ENCODE results near the gene NOS3.

Gene NOS3

GRCh38 chr7:150952331-150953050, 38.3 kb upstream of the NOS3 start:
- DNase-seq, result no peak

DNA sequence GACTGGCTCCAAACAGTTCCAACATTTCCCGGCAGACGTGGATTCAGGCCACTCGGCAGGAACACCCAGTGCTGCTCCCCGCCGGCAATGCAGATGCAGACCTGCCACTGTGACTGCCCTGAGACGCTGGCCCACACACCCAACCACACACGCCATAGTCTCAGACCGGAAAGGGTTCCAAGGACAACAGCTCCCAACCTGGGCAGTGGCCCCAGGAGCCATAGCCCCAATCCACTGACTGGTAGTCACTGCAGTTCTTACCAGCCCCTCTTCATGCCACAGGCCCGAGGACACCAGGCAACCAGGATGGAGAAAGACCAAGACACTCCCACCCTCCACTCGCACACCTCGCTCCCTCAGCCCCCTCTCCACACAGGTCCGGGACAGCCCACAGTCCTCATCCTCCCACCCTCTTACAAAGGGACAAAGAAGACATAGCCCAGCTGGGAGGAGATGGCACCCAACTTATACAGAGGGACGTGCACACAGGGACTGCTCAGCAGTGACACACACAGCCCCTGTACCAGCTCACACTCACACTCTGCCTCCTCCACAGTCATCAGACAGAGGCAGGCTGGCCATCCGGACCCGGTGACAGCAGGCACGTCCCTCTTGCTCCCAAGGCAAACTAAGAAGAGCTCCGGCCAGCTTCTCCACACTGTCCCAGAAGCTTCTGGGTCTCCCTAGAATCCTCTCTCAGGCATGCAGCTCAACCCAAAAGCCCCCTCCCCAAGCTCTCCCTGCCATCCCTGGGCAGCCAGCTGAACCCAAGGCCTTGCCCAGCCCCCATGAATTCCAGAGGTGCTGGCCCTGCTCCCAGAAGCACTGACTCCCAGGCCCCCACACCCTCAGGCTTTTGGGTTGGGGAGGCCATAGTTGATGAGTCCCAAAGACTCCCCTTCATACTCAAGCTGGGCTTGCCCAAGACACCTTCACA, 37.5 kb upstream of the NOS3 start:
- no peak for DNase-seq

DNA sequence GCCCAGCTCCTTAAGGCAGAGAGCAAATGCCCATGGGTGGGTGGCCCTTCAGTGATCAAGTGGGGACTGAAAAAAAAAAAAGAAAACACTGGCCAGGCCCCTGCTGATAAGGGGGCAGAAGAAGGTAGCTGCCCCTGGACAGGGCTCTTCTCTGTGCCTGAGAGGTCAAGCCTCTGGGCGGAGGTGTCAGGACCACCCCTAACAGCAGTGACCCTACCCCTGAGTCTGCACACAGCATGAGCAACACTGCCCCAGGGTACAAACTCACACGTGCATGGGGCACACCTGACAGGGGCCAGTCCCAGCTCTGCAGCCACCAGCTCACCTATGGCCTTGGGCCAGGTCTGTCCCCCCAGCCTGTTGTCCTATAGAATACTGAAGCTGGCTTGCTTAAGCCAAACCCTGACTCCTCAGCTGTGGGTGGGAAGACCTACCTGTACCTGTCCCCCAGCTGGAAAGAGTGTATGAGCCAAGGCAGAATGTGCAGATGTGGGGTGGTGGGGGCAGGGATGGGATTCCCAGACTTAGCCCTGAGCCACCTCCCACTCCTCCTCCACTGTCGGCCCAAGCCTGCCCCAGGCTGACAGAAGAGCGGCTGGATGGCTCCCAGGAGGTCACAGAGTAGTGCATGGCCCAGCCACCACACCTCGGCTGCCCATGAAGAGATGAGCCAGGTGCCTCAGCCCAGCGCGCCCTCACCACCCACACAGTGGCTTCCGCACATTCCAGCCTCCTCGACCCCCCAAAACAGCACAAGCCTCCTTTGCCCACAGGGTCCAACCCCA, 36.4 kb upstream of the NOS3 start:
- DNase-seq, result no peak

DNA sequence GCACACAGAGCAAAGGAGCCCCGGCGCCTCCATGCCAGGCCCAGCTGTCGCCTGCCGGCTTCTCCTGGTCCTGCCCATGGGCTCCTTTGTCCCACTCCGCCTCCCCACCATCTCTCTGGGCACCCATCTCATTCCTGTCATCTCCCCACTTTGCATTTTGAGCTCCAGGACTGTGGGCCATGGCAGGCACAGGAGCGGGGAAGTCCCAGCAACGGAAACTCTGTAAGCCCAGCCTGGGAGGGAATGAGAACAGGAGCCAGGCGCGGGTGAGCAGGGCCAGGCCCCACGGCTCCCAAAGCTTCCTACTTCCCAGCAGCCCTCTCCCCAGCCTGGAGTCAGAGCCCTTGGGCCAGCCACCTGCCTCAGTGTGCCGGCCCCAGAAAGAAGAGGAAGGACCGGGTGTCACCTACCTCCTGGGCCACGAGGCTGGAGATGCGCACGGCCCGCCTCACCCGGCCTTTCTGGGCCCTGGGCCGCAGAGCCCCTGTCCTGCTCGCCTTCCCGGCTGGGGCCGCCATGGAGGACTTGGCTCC, 35.8 kb upstream of the NOS3 start:
- DNase-seq, result no peak

DNA sequence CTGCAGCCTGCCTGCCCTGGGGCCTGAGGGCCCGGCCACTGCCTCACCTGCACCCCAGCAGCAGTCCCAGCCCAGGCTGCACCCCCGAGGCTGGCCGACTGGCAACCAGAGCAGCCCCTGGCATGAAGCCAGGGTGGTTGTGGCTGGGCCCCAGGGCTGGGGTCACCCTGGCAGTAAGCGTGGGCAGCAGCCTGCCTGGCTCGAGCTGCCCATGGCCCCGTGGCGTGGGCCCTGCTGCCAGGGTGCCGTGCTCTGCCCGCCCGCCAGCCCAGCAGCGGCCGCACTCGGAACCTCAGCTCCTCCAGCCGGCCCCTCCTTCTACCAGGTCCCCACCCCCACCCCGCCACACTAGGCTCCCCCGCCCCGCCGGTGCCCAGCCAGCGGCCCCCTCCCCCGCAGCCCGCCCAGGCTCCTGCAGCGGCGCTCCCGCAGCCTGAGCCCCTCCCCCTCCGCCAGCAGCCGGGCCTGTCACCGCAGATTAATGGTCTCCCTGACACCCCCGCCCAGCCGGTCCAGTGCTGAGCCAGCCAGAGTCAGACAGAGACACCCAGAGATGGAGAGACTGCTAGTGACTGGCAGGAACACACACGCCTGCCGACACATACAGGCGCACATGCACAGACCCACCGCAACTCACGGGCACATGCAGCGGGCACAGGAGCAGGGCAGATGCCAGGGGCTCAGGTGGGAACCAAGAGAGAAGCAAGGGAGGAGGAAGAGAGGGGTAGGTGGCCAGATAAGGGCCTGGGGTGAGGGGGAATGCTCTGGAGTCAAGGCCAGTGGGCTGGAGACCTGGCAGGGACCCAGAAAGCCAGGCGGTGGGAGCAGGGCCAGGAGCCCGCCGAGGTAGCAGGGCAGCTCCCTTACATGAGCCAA, 35.1 kb upstream of the NOS3 start:
- no peak for DNase-seq

- DNase-seq, result no peak
Measured at GRCh38 chr7:150956395-150957132, 34.3 kb upstream of the NOS3 start.

DNA sequence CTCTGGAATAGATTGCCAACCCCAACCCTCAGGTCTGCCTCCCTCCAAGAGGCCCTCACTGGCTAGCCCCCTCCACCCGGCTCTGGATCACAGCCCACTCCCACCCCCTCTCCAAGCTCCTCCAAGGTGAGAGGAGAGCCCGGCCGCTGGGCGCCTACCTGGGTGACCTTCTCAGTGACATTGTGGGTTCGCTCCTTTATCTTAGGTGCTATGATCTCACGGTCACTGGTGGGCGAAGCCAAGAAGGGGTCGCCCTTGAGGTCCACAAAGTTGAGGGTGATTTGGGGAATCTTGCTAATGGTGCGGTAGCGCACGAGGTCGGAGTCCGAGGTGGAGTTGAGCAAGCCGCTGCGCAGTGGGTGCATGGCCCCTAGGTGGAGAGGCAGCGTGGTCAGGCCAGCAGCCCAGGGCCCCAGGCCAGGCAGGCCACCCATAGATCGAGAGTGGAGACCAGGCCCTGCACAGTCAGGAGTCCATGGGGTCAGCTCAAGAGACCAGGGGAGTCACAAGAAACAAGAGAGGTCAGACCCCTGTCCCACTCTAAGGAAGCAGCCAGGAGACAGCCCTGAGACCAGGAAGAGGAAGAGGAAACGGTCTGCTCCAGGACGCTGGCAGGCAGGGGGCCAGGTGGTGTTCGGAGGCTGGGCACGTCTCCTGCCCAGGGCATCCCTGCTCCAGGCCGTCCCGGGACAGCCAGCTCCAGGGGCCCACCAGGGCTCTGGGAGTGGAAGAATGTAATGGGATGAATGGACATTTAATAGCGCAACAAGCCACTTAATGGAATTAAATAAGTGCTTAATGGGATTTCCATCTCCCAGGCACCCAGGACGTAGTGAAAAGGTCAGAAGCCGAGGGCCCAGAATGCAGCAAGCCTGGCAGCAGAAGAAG, 33.4 kb upstream of the NOS3 start:
- DNase-seq, result no peak

GRCh38 chr7:150958062-150958552, 32.7 kb upstream of the NOS3 start:
- no peak for DNase-seq

GRCh38 chr7:150958597-150958996, 32.2 kb upstream of the NOS3 start:
- DNase-seq, result no peak

DNA sequence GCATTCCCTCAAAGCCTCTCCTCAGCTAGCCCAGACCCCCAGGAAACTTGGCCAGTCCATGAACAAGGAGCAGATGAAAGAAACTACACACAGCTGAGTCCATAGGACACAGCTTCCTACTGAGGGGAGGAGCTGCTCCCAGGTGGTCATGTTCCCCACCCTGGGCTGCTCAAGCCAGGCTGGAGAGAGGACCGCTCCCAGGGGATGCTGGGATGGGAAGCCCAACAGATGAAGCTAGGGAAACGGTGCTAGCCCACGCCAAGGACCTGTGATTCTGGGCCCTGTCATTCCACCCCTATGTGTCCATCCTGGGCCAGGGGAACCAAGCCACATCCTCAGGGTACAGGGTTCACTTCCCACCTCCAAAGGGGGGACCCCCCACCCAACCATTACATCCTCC, 31.7 kb upstream of the NOS3 start:
- DNase-seq, result no peak

DNA sequence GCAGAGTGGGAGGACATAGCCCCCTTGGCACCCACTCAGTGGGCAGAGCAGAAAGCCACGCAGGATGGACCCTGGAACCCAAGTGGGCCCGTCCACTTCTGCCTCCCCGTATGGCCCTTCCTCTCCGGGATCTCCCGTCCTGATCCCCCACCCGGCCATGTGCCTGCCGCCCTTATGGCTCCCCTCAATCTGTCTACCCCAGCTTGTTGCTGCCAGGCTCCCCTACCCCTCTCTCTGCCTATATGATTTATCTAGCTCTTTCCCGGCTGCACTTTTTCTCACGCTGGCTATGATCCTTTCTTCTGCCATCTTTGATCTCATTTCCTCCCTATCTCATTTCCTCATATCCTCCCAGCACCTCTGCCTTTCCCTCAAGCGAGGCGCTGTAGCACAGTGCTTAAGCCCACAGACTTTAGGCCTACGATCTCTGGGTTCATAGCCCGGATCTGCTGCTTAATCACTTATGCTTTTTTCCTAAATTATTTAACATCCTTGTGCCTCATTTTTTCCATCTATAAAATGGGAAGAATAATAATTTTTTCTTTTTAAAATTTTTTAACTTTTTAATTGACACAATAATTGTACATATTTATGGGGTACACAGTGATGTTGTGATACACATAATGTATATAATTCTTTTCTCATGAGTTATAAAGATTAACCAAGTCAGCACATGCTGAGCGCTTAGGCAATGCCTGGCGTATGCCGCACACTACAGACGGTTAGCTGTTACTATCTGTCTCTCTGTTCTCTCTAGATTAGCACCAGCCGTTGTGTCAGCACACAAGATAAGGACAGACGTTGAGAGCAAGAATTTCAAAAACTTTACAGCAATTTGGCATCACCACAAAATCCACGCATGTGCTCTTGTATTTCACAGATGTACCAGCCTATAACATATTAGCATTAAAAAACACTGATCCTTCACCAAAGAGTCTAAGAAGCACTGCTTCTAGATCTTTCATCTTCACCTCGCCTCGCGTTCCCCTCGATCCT, 30.8 kb upstream of the NOS3 start:
- DNase-seq, result no peak

DNA sequence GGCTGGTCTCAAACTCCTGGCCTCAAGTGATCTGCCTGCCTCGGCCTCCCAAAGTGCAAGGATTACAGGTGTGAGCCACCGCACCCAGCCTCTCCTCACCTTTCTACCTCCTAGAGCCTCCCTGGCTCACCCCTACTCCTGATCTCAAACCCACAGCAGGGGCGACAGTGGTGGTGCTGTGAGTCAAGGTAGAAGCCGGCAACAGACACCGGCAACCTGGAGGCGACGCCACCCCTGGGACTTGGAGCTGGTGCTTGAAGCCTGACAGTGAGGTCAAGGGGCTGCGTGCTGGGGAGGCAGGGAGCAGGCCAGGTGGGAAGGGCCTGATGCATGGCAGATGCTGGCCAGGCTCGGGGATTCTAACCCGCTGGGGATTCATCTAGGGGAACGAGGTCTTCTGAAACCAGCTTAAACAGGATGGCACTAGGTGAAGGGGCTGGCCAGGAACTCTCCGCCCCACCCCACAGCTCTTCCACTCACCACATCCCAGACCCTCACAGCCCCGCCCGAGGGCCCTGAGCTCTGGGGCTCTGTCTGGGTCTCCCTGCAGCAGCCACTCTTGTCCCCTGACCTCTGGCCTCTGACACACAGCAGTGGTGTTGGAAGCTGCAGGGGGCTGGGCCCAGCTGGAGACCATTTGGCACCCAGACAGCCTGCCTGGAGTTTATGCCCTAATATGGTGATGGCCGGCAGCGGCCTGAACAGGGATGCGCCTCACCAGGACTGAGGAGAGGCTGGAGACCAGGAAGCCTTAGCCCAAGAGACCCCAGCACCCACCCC, 29.1 kb upstream of the NOS3 start:
- DNase-seq, result no peak

DNA sequence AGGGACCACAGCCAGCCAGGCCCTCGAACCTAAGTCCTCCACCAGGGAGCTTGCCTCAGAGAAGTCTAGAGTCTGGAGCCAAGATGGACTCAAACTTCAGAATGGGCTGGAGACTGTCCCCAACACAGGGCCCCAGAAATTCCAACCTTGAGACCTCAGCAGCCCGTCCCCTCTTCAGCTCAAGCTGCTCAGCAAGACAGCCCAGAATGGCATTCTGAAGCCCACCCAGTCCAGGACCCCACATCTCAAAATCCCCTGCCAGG, 28.6 kb upstream of the NOS3 start:
- no peak for DNase-seq

DNA sequence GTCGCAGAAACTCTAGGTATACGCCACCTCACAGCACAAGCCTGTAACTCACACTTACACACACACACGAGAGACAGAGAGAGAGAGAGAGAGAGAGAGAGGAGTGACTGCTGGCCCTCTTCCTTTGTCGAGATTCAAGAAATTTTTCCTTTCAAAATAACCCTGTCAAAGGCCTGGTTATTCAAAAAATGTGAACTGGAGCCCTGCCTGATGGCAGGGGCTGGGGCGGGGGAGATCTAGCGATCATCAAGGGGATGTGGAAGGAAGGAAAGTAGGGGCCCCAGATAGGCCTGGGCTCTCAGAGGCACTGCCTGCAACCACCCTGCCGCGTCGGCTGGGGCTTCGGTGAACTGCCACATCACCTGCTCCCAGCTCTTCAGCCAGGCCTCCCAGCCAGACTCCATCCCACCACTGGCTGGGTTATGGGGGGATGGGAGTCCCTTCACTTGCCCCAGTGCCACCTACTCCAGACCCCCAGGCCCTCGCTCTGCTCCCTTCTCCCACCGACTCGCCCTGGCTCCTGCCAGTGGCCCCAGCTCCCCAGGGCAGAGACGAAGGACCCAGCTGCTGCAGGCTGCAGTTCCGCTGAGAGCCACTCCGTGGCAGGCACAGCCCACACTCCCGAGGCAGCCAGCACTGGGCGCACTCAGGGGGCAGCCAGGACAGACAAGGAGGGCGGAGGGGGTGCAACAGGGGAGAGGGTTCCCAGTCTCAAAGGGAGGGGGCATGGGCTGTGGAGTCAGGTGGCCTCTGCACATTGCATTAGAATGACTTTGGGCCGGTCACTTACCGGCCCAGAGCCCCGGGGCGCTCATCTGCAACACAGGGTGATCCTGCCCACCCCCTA, 28.0 kb upstream of the NOS3 start:
- peak; percentile 48 to 55 for DNase-seq

DNA sequence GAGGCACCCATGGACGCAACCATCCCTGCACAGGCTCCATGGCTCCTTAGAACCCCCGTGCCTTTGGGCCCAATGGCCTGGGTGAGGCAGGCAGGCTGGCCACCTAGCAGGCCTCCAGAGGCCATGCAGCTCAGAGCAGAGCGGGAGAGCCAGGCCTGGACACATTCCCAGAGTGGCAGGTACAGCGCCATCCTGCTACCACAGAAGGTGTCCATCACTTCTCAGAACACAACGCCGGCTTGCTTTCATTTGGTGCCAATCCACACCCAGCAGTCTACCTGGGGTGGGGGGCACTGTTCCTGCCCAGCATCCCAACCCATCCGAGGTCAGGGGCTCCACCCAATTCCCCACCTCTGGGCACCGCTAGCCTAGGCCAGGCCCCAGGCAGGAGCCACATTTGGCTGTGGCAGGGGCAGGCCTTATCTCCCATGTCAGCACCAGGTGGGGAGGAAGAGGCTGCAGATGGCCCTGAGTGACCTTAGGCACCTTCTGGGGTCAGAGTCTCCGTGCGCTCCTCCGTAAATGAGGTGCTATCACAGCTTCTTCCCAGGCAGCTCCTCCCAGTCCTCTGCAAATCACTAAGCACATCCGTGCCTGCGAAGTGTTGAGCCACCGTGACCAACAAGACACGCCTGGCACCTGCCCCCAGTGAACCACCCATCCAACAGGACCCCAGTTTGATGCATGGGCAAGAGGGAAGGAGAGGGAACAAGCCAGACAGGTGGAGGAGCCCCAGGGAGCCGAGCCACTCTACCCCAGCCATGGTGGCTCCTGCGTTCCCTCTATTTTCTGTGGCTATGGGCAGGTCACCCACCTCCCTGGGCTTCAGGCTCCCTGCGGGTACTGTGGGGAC, 26.9 kb upstream of the NOS3 start:
- no peak for DNase-seq

- no peak for DNase-seq
Measured at GRCh38 chr7:150964593-150965111, 26.2 kb upstream of the NOS3 start.

All from stimulated activated CD4-positive, alpha-beta T cell treated with anti-CD3 and anti-CD28 coated beads, Interleukin-4, amount 100 ng/mL, for 4 hours (primary cell).